Natural killer cell (primary cell): ENCODE results near the gene TMOD2. TPM values are rescaled to one million over a fixed set of nuclear protein-coding genes. Genes with fewer than 3 reads are reported as not detected.

Source experiments
- ATAC-seq, 3 donors: fragments of 150-1000 bp in 2 of 3; fragments of 200-7000 bp in 1 of 3; cut with Tn5 transposase; 1 replicate in 1 of 3; 2 replicates in 2 of 3; pipeline ENCODE4 v1.10.0; 2021; ENCODE audit warnings: mild to moderate bottlenecking in 2 of 3, moderate library complexity in 2 of 3
- DNase-seq, 2 donors: peaks; one replicate each; pipeline versions ENCODE4 v3.0.0 to v3.0.0-alpha.2; 2013 to 2021; ENCODE audit warnings: mixed read lengths in 1 of 2
- H3K27ac ChIP-seq: one replicate; pipeline ENCODE4 v1.5.1; 2013; ENCODE audit warnings: mild to moderate bottlenecking, low read length
- H3K27me3 ChIP-seq: one replicate; pipeline ENCODE4 v1.6.1; 2013; ENCODE audit warnings: low read length; ENCODE audit not compliant: control insufficient read depth, insufficient read depth
- H3K36me3 ChIP-seq: one replicate; pipeline ENCODE4 v1.6.1; 2013; ENCODE audit warnings: low read length; ENCODE audit not compliant: control insufficient read depth, insufficient read depth
- H3K4me1 ChIP-seq: one replicate; pipeline ENCODE4 v1.6.1; 2013; ENCODE audit warnings: low read length; ENCODE audit not compliant: control insufficient read depth, insufficient read depth
- H3K4me3 ChIP-seq: one replicate; pipeline ENCODE4 v1.5.1; 2013; ENCODE audit warnings: low read length
- H3K9me3 ChIP-seq: one replicate; pipeline ENCODE4 v1.6.1; 2013; ENCODE audit warnings: low read length; ENCODE audit not compliant: control insufficient read depth, insufficient read depth
- H3K27ac Mint-ChIP-seq, 2 donors: one replicate each; pipeline ENCODE4 v1.8.0; 2022; ENCODE audit warnings: mild to moderate bottlenecking in 2 of 2, mixed read lengths in 2 of 2, moderate library complexity in 1 of 2
- H3K27me3 Mint-ChIP-seq, 2 donors: one replicate each; pipeline ENCODE4 v1.8.0; 2022; ENCODE audit warnings: low read depth in 2 of 2, mixed read lengths in 2 of 2
- H3K36me3 Mint-ChIP-seq: one replicate; pipeline ENCODE4 v1.8.0; 2022; ENCODE audit warnings: mixed read lengths
- H3K4me1 Mint-ChIP-seq, 2 donors: one replicate each; pipeline ENCODE4 v1.8.0; 2022; ENCODE audit warnings: mixed read lengths in 2 of 2
- H3K4me3 Mint-ChIP-seq: one replicate; pipeline ENCODE4 v1.8.0; 2022; ENCODE audit warnings: mild to moderate bottlenecking, moderate library complexity, mixed read lengths
- H3K9me3 Mint-ChIP-seq, 2 donors: one replicate each; pipeline ENCODE4 v1.8.0; 2022; ENCODE audit warnings: mixed read lengths in 2 of 2
- WGBS: methylation state at CpG from one replicate; pipeline ENCODE4 v1.1.7; 2013; ENCODE audit warnings: missing lambda C conversion rate; ENCODE audit not compliant: insufficient coverage; 5-methylcytosine and 5-hydroxymethylcytosine counted together
- intact Hi-C: fragments of 100-400 bp; cut with micrococcal nuclease; formaldehyde crosslinking; loops from one replicate; pipeline ENCODE4 v1.14.2; 2022
- total RNA-seq, 4 donors: library from RNA; stranded (reverse); fragments of 120-200 nt in 1 of 4; gene quantifications; one replicate each; pipeline versions ENCODE4 v1.2.3 to v1.2.4, GENCODE V29; 2013 to 2022
- TF ChIP-seq, protein P1 (sequence below): fragments of 200-600 bp; IDR thresholded peaks from one replicate; pipeline ENCODE4 v1.8.0; 2022; ENCODE audit warnings: antibody characterized with exemption

The TMOD2 gene
- total RNA-seq, 3 donors from 2014 or later (not counting 1 experiment from before 2014, with no cell fraction given) = 1.6 to 4.7 (median 1.6) TPM

DNA sequence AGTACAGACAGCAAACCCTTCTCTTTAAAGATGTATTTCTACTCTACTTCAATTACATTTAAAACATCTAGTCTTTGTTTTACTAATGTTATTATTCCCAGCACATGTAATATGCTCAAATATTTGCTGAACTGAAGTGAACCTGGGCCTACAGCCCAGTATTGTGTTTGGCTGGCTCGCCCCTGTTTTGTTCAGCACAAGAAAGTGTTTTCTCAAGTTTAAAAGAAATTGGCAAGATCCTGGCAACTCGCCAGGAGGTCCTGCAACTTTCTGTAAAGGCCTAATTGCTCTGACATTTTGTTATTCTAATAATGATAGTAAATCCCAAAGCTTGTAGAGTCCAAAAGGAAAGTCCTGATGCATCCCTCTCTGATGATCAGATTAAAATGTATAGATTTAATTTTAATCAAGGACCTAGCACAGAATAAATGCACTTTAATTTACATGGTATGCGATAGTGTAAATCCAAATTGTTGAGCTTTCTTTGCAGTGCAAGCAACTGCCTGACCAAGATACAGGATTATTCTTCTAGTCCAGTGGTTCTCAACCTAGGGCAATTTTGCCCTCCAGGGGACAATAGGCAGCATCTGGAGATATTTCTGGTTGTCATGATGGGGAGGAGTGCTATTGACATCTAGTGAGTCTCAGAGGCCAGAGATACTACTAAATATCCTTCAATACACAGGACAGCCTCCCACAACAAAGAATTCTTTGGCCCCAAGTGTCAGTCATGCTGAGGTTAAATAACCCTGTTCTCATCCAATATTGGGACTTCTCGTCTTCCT, 42.3 kb downstream of the TMOD2 start:
- no peaks in the 10 kb centered on the region for H3K27me3 ChIP-seq
- H3K4me3 Mint-ChIP-seq = no peak overlapping the region
- H3K4me1 ChIP-seq = no peaks in the 10 kb centered on the region
- no peaks in the 10 kb centered on the region for H3K36me3 Mint-ChIP-seq
- TF ChIP-seq, protein P1, sequence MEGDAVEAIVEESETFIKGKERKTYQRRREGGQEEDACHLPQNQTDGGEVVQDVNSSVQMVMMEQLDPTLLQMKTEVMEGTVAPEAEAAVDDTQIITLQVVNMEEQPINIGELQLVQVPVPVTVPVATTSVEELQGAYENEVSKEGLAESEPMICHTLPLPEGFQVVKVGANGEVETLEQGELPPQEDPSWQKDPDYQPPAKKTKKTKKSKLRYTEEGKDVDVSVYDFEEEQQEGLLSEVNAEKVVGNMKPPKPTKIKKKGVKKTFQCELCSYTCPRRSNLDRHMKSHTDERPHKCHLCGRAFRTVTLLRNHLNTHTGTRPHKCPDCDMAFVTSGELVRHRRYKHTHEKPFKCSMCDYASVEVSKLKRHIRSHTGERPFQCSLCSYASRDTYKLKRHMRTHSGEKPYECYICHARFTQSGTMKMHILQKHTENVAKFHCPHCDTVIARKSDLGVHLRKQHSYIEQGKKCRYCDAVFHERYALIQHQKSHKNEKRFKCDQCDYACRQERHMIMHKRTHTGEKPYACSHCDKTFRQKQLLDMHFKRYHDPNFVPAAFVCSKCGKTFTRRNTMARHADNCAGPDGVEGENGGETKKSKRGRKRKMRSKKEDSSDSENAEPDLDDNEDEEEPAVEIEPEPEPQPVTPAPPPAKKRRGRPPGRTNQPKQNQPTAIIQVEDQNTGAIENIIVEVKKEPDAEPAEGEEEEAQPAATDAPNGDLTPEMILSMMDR = no peak
- DNase-seq (no peak), ATAC-seq (no peak)
- H3K27me3 Mint-ChIP-seq = peaks cover 7 to 8% of the 10 kb centered on the region in 2 donors
- H3K36me3 ChIP-seq = peaks cover 3% of the 10 kb centered on the region
- H3K9me3 Mint-ChIP-seq = no peaks in the 10 kb centered on the region
- 86% methylated on average over 4 of the region's 4 CpGs for WGBS
- no peak overlapping the region for H3K27ac ChIP-seq
- intact Hi-C loops = no loop called here
- H3K4me1 Mint-ChIP-seq = no peaks in the 10 kb centered on the region
- no peak overlapping the region for H3K27ac Mint-ChIP-seq
- H3K9me3 ChIP-seq = no peaks in the 10 kb centered on the region
- H3K4me3 ChIP-seq = no peak overlapping the region

DNA sequence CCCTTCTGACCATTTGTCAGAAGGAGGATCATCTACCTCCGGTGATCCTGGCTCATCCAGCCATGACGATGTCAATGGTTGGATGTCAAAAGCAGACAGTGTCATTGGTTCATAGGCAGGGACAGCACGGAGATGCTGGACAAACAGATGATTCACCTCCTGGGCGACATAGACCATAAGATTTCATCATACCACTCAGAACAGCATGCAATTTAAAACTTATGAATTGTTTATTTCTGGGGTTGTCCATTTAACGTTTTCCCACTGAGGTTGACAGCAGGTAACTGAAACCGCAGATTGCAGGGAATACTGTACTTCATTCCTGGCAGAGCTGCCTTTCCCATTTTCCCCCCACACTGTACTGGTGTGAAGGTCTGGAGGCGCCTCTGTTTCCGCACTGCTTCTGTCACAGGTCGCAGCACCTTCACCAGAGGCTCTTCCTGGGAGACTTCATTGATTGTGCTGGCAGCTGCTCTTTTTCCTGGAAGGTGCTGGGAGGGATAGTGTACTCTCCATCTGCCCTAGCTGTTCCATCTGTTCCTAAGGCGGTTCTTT, 45.5 kb downstream of the TMOD2 start:
- no peak overlapping the region for H3K27ac ChIP-seq
- Mint-ChIP-seq H3K4me1 (no peaks in the 10 kb centered on the region), H3K9me3 (no peaks in the 10 kb centered on the region), H3K4me3 (no peak overlapping the region), H3K36me3 (no peaks in the 10 kb centered on the region), H3K27ac (no peak overlapping the region), H3K27me3 (no peaks in the 10 kb centered on the region)
- H3K9me3 ChIP-seq = no peaks in the 10 kb centered on the region
- H3K4me3 ChIP-seq = no peak overlapping the region
- DNase-seq (no peak), ATAC-seq (no peak)
- intact Hi-C loops = no loop called here
- H3K27me3 ChIP-seq = no peaks in the 10 kb centered on the region
- H3K4me1 ChIP-seq = no peaks in the 10 kb centered on the region
- WGBS = 93% methylated on average over 10 of the region's 10 CpGs
- TF ChIP-seq, protein P1 = no peak
- peaks cover 4% of the 10 kb centered on the region for H3K36me3 ChIP-seq

DNA sequence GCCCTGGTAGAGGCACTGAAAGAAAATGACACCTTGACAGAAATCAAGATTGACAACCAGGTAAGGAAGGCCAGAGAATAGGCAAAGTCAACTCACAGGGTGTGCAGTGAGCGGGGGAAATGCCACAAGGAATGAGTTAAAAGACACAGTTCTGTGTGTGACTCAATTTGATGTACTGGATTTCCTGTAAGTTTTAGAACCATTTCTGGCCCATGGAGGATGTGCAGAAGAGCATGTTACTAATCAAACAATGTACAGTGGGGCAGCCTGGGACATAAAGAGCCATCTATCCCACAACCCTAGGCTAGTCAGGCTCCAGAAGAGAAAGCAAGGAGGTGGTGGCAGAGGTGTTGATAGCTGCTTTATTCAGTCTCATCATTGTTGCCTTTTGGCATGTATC, 46.9 kb downstream of the TMOD2 start:
- H3K27ac Mint-ChIP-seq = no peak overlapping the region
- H3K4me1 Mint-ChIP-seq = no peaks in the 10 kb centered on the region
- H3K4me3 Mint-ChIP-seq = no peak overlapping the region
- Histone ChIP-seq H3K4me1 (no peaks in the 10 kb centered on the region), H3K9me3 (no peaks in the 10 kb centered on the region), H3K27ac (no peak overlapping the region), H3K36me3 (peaks cover 4% of the 10 kb centered on the region), H3K4me3 (no peak overlapping the region), H3K27me3 (no peaks in the 10 kb centered on the region)
- DNase-seq = no peak
- 100% methylated on average over 1 of the region's 1 CpG for WGBS
- no peaks in the 10 kb centered on the region for H3K27me3 Mint-ChIP-seq
- no peak for ATAC-seq
- H3K36me3 Mint-ChIP-seq = no peaks in the 10 kb centered on the region
- TF ChIP-seq, protein P1 = no peak
- no peaks in the 10 kb centered on the region for H3K9me3 Mint-ChIP-seq
- intact Hi-C loops = no loop called here
